ENCODE measurements around the gene ARHGAP24.

DNA sequence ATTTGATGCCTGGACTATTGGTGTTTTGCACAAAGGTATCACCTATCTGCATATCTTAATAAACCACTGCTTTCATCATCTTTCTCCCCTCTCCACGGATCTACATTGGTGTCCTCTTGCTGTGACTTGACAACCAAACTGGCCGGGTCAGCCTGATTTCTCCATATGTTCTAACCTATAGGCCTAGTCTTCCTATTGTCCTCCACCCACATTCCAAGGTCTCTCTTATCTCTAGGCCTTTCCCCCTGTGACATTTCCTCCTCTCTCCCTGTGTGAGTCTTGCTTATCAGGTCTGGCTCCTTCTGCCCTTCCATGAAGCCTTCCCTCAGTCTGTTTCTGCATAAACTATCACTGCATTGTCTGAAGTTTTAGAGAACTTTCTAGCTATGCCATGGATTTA lies 33.7 kb downstream of the ARHGAP24 start:
- TF ChIP-seq EZH2 (optimal IDR thresholded peaks at IDR 0.05; ENCODE audit: low read depth, low read length) (no peak), EZH2phosphoT487 (IDR thresholded peaks at IDR 0.05; ENCODE audit: low read length) (no peak)
- TF ChIP-seq, protein P1, sequence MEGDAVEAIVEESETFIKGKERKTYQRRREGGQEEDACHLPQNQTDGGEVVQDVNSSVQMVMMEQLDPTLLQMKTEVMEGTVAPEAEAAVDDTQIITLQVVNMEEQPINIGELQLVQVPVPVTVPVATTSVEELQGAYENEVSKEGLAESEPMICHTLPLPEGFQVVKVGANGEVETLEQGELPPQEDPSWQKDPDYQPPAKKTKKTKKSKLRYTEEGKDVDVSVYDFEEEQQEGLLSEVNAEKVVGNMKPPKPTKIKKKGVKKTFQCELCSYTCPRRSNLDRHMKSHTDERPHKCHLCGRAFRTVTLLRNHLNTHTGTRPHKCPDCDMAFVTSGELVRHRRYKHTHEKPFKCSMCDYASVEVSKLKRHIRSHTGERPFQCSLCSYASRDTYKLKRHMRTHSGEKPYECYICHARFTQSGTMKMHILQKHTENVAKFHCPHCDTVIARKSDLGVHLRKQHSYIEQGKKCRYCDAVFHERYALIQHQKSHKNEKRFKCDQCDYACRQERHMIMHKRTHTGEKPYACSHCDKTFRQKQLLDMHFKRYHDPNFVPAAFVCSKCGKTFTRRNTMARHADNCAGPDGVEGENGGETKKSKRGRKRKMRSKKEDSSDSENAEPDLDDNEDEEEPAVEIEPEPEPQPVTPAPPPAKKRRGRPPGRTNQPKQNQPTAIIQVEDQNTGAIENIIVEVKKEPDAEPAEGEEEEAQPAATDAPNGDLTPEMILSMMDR (IDR thresholded peaks at IDR 0.05; ENCODE audit: low read length): no peak

Data from MM.1S (cell line).